ENCODE measurements around the gene BRSK2. TPM values are rescaled to one million over a fixed set of nuclear protein-coding genes. Genes with fewer than 3 reads are reported as not detected.

Gene BRSK2
- total RNA-seq, 1 donor from 2014 or later = 3.3 TPM

GRCh38 chr11:1437500-1437899, 47.8 kb downstream of the BRSK2 start:
- DNase-seq (ENCODE audit: low spot score) = peak; percentile 58

GRCh38 chr11:1438261-1438966, 48.7 kb downstream of the BRSK2 start:
- no peak for DNase-seq (ENCODE audit: low spot score)

DNA sequence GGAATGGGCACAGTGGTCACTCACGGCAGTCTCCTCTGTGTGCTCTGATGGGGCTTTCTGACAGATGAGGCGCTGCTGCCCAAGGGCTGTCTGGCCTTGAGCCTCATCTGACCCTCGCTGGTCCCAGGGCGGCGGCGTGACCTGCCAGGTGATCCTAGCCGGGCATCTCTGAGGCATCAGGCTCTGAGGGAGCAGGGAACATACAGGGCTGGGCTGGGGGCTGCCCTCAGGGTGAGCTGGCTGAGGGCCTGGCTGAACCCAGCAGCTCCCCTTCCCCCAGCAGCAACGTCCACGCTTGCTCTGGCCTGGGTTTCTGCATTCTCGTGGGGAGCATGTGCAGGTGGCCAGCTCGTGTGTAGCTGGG, 49.2 kb downstream of the BRSK2 start:
- DNase-seq (ENCODE audit: low spot score) = no peak

DNA sequence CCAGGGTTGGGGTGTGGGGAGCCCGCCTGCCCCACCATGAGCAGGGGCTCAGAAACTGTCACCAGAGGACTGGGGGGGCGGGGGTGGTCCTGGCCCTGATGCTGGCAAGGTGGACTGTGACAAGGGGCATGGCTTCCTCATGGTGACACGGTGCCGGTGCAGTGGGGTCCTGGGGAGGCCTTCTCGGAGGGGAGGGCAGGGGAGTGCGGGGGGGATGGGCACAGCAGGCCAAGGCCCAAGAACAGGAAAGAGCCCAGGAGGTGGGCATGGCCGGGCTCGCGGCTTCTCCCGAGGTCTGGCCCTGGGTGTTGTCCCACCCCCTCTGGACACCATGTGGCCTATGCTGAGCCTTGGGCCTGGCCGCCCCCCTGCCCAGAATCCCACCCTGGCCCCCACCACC, 49.6 kb downstream of the BRSK2 start:
- DNase-seq (ENCODE audit: low spot score) = no peak

DNA sequence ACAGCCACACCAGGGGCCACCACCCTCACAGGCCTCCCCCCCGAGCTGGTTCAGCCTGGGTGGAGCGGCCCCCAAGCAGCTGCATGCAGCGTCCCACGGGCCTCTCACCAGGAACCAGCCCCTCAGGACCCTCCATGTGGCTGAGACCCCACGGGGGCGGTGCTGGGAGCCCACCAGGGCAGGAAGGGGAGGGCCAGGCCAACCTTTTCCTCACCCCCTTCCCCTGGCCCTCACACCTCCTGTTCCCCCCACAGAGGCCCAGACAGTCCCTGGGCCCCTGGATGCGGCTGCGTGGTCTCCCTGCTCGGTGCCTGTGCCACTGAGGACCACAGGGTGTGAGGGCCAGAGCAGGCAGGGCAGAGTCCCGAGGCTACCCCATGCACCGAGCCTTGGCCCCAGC, 50.3 kb downstream of the BRSK2 start:
- no peak for DNase-seq (ENCODE audit: low spot score)

GRCh38 chr11:1440496-1440895, 50.8 kb downstream of the BRSK2 start:
- no peak for DNase-seq (ENCODE audit: low spot score)

GRCh38 chr11:1442163-1442562, 52.4 kb downstream of the BRSK2 start:
- no peak for DNase-seq (ENCODE audit: low spot score)

GRCh38 chr11:1442807-1443366, 53.2 kb downstream of the BRSK2 start:
- no peak for DNase-seq (ENCODE audit: low spot score)

DNA sequence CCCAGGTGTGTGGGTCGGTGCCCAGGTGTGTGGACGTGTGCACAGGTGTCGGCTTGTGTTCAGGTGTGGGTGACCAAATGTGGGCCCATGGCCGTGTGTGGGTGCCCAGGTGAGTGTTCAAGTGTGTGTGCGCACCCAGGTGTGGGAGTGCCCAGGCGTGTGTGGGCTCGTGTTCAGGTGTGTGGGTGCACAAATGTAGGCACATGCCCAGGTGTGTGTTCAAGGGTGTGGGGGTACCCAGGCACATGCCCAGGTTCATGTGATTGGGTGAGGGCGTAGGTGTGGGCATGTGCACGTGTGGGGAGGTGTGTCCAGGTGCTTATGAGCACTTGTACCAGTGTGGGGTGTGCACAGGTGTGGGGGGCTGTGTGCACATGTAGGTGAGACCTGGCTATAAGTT, 54.0 kb downstream of the BRSK2 start:
- DNase-seq (ENCODE audit: low spot score) = no peak

DNA sequence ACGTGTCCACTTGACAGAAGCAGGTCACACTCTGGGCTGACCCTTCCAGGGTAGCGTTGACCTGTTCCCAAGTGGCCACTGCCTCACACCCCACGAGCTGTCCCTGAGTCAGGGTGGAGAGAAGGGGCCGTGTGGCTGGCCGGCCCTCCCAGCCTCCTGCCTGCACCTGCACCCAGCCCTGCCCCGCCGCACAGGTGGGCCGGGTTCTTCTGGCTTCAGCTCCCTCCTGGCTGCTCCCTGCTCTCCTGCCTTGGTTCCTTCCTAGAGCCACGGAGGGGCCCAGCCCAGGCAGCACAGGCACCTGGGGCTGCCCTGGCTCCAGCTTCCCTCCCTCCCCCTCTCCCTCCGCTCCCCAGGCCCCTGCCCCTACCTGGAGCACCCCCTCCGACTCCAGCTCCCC, 54.6 kb downstream of the BRSK2 start:
- DNase-seq (ENCODE audit: low spot score) = no peak

GRCh38 chr11:1444823-1445422, 55.2 kb downstream of the BRSK2 start:
- no peak for DNase-seq (ENCODE audit: low spot score)

DNA sequence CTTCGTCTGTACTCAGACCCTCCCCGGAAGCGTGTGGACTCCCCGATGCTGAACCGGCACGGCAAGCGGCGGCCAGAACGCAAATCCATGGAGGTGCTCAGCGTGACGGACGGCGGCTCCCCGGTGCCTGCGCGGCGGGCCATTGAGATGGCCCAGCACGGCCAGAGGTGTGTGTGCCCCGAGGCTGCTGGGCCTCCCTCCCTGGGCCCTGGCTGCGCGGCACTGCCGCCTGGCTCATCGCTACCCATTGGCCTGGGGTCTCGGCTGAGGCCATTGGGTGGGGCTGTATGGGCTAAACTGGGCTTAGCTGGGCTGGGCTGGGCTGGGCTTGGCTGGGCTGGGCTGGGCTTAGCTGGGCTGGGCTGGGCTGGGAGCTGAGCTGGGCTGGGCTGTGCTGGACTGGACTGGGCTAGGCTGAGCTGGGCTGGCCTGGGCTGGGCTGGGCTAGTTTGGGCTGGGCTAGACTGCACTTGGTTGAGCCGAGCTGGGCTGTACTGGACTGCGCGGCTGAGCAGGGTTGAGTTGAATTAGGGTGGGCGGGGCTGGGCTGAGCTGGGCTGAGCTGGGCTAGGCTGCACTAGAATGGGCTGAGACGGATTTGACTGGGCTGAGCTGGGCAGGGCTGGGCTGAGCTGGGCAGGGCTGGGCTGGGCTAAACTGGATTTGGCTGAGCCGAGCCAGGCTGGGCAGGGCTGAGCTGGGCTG, 56.2 kb downstream of the BRSK2 start:
- DNase-seq (ENCODE audit: low spot score) = no peak

GRCh38 chr11:1446623-1447022, 56.9 kb downstream of the BRSK2 start:
- no peak for DNase-seq (ENCODE audit: low spot score)

GRCh38 chr11:1447845-1448825, 58.4 kb downstream of the BRSK2 start:
- no peak for DNase-seq (ENCODE audit: low spot score)

DNA sequence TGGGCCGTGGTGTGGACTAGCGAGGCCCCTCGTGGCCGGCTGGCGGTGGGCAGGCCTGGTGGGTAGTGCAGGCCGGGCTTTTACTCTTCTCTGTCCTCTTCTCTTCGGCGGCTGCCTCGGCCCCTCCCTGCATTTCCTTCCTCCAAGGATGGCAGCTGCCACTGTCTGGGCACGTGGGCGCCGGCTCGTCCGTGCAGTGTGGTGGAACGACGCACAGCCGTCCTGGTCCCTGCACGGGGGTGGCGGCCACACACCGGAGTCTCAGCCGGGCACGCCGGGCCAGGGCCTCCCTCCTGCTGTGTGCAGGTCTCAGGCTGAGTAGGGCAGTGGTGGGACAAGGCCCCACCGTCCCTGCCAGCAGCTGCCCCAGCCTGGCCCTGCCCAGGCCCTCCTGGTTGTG, 59.1 kb downstream of the BRSK2 start:
- no peak for DNase-seq (ENCODE audit: low spot score)

- DNase-seq (ENCODE audit: low spot score) = no peak
These were observed 59.9 kb downstream of the BRSK2 start for GRCh38 chr11:1449490-1450243.

DNA sequence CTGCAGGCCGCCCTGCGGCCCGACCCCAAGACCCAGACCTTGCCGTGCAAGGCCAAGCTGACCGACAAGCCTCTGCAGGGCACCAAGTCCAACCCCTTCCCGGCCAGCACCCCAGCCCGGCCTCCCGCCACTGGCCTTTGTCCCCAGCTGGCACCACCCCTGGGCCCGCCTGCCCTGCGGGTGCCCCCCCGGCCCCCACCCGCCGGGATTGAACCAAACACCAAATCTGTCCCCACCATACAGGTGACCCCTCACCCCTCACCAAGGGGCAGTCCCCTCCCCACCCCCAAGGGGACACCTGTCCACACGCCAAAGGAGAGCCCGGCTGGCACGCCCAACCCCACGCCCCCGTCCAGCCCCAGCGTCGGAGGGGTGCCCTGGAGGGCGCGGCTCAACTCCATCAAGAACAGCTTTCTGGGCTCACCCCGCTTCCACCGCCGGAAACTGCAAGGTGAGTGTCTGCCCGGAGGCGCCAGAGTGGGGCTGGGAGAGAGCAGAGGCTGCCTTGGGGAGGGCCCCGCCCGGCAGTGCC, 60.7 kb downstream of the BRSK2 start:
- no peak for DNase-seq (ENCODE audit: low spot score)

GRCh38 chr11:1450949-1451710, 61.4 kb downstream of the BRSK2 start:
- no peak for DNase-seq (ENCODE audit: low spot score)

GRCh38 chr11:1451781-1452470, 62.2 kb downstream of the BRSK2 start:
- DNase-seq (ENCODE audit: low spot score) = no peak

Data from mucosa of gallbladder (tissue), 1 donor.